ENCODE measurements around the gene PEPD.
"Not testable (repeated sequence)": the region's sequence is repeated elsewhere in the genome, so short reads cannot be mapped to it uniquely, and the experiment has no call there.

Gene PEPD

DNA sequence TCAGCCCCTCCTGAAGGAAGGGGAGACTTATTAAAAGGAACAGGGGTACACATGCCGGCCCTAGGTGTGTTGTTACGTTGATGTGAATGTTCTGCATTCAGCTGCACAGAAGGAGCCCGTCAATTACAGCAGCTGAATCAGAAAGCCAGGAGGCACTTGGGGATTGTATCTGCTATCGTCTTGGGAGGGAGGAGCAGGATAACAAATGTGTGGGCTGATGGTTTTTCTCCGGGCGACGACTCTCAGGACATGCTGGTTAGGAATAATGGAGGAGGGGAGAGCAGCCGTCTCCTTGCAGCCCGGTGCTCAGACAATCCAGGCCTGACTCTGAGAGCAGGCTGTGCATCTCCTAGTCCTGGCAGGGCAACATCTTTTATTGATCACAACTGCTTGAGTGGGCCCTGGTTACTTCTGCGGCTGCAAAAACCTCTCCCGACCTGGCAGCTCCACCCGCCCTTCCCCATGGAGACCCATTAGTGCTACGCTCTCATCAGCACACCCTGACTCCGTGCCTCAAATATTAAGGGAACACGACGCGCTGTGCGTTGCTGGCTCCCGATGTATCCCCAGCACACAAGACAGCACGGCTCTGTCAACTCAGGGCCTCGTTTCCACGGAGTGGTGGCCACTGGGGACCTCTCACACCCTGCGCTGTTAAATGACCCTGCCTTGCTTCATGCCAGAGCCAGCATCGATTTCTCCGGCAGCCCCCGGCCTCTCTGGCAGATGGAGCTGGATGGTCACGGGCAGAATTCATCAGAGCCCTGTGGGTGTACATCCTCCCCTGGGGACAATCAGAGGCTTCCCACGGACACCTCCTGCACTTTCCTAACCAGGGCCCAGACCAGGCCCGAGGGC, 25.3 kb downstream of the PEPD start:
- DNase-seq: no peak

DNA sequence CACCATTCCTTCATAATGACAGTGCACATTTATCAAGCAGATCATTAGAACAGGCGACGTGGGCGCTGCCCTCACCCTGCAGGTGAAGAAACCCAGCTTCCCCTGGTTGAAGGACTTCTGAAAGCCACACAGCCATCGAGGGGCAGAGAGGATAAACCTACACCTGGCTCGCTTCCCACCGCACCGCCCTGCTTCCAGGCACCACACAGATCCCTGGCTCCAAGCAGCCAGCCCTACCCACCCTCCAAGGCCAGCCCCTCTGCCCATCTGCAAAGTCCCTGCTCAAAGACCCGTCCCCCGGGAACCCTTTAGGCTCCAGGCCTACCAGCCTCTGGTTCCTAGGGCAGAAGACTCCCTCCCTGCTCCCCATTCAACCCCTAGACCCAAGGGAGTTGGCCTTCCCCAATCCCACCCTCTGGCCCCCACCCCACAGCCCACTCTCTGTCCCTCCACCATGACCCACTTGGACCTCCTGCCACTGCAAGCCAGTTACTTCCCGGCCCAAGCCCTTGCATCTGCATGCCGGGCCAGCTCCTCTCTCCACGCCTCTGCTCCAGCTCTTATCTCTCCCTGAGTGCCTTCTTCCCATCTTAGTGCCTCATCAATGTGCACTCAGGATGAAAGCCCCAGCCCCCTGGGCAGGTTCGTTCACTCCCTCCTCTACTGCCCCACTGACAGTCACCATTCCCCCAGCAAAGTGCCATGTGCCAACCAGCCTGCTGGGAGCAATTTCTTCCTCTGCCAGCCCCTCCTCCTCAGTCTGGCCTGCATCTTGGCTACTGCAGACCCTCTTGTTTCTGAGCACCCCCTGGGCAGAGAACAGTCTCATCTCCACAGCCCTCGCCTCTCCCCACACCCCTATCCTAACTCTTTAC, 28.0 kb downstream of the PEPD start:
- DNase-seq: no peak

DNA sequence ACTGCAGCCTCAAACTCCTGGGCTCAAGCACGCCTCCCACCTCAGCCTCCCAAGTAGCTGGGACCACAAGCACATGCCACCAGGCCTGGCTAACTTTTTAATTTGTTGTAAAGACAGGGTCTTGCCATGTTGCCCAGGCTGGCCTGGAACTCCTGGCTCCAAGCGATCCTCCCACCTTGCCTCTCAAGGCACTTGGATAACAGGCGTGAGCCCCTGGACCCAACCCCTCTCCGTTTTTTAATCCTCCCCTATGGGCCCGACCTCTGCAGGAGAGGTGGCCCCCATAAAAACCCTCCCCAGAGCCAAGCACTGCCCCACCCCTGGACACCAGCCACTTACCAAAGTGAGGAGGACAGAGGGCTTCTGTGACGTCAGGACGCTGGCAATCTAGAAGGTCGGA, 28.6 kb downstream of the PEPD start:
- DNase-seq: no peak

DNA sequence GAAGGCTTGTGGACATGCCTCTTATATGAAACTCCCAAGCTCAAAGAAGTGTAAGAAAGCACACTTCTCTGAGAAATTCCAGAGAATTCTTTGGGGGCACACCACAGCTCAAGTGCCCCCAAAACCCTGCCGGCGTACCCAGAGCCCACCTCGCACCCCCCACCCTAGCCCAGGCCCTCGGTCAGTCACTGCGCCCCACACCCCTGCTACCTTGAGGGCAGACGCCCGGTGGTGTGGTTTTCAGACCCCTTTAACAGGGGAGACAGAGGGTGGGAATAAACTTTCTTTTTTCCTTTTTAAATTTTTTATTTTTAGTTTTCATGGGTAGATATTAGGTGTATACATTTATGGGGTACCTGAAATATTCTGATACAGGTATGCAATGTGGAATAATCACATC, 29.5 kb downstream of the PEPD start:
- DNase-seq: no peak

DNA sequence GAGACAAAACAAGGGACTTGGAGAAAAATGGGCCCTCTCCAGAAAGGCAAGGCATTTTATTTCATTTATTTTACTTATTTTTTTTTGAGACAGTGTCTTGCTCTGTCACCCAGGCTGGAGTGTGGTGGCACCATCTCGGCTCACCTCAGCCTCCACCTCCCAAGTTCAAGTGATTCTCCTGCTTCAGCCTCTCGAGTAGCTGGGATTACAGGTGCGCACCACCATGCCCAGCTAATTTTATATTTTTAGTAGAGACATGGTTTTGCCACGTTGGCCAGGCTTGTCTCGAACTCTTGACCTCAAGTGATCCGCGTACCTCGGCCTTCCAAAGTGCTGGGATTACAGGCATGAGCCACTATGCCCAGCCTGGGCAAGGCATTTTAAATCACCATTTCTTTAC, 31.0 kb downstream of the PEPD start:
- not testable (repeated sequence) for DNase-seq

DNA sequence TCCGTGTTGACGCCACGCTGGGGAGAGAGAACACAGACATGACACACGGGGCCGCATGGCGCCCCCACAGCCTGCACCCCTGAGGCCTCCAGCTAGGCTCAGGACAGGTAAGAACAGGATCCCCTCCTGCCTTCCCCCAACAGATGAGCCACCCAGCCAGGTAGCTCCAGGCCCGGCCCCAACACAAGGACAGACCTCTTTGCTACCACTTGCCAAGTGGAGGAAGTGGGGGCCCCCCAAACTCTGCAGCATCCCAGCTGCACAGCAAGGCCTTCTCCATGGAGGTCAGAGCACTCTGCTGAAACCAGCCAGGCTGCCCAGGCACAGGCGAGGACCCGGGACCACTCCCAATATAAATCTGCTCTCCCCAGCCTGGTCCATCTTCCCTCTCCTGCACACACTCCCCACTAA, 31.5 kb downstream of the PEPD start:
- DNase-seq: no peak

DNA sequence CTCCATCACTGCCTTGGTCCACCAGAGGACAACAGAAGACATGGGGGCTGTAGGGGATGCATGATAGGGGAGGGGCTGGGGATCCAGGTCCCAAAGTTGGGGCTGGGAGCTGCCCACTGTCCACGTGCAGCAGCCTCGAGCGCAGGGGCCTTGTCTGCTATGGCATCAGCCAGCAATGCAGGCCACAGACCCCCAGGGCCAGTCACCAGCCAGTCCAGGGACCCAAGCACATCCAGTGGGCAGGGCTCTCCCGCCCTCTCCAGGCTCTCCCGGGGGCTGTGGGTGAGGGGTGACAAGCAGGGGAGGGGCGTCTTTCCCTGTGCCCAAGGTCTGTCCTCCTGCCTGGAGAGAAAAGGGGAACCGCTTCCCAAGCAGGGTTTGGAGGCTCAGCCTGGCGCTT, 32.8 kb downstream of the PEPD start:
- no peak for DNase-seq

DNA sequence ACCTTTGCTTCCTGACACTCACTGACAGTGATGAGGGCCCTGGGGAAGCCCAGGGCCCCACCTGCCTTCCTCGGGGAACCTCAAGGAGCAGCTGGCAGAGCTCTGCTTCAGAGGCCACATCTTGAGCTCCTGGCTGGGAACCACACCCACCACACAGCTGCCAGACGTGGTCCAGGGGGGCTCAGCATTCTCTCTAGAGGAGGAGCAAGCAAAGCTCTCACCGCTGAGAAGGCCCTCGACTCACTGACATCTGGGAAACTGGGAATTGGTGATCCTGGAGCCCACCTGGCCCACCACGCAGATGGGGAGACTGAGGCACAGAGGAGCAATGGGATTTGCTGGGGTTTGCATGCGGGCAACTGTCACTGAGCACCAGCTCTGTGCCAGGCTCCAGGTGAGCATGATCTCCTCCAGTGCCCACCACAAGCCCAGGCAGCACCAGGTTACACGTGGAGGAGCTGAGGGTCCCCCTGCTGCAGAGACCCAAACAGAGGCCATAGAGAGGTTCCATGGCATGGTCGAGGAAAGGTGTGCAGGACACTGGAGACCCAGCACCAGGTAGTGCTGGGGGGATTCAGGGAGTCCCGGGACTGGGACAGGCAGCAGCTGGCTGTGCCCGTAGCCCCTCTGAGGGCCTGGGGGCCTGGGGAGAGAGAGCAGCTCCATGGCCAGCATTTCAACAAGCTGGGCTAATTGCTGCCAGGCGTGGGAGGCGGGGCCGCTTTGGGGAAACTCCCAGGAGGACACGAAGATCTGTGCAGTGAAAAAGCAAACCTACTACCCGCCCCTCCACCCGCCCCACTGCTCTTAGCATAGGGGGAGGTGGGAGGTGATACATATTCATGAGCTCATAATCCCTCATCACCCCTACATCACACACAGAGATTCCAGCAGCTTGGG, 33.4 kb downstream of the PEPD start:
- peak; percentile 11 for DNase-seq

DNA sequence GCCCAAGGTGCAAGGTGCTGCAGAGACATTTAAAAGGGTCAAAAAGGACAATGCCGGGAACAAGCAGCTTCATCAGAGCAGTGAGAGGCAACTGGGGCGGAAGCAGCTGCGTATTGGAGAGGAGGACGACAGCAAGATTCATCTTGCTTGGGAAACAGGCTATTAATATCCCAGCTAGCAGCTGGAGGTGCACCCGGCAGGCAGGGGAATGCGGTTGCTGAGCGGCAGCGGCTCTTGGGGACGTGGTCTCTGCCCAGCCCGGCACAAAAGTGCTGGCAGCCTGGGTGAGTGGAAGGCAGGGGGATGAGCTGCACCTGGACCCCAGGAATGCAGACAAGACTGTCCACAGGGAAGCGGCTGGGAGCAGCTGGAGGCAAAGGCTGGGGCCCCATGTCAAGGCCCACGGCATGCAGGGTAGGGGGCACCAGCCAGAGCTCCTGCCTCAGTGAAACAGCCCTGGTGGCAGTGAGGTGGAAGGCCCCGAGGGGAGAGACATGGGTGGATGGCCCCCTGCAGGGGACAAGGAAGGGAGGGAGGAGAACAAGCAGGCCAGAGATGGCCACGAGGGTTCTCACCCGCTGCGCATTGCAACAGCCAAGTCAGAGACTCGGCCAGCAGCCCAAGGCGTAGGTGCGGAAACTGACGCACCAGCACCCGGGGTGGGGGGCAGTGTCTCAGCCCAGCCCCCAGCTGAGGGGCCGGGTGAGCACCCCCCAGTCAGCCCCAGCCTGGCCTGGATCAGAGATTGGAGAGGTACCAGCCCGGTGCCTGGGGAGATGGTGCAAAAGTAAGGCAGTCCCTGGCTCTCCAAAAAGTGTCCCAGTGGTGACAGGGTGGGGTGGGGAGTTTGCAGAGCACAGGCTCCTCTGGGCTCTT, 34.4 kb downstream of the PEPD start:
- no peak for DNase-seq

DNA sequence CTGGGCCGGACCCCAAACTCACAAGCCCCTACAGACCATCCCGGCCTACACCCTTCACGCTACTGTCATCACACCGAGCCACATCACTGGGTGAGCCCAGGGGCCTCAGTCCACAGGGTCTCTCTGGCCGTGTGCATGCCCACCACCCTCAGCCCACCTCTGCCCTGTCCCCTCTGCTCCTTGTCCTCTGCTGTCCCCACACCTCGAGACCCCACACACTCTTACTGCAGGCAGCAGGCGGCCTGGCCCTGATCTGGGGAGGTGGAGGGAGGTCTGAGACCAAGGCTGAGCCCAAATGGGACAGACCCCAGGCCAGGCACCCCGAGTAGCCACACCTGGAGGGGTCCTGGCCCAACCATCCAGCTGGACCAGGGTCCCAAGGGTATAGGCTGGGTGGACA, 35.2 kb downstream of the PEPD start:
- DNase-seq: no peak

DNA sequence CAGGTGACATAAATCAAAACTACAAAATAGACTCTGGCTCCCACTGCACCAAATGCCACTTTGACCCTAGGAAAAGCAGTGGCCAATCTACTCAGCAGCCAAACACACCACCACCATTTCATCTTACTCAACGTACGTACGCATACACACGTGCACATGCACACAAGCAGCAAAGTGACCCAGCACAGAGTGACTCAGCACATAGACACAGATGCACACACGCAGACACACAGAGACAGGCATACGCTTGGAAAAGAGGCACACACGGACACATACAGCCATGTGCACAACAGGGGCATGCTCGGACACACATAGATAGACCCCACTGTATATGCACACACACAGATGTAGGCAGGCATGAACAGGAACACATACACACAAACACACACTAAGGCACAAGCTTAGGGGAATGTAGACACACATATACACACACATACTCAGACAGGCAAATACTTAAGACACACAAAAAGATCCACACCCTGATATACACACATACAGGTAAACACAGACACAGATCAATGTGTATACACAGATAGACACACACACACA, 37.3 kb downstream of the PEPD start:
- no peak for DNase-seq

DNA sequence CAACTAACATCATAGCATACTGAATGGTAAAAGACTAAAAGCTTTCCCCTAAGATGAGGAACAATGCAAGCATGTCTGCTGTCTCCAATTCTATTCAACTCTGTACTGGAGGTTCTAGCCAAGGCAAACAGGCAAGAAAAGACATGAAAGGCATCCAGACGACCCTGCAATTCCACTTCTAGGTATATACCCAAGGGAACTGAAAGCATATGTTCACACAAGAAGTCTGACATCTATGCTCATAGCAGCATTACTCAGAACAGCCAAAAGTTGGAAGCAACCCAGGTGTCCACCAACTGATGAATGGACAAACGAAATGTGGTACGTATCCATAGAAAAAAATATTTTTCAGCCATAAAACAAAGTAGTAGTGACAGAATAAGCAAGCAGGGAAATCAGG, 39.1 kb downstream of the PEPD start:
- peak; percentile 39 for DNase-seq

DNA sequence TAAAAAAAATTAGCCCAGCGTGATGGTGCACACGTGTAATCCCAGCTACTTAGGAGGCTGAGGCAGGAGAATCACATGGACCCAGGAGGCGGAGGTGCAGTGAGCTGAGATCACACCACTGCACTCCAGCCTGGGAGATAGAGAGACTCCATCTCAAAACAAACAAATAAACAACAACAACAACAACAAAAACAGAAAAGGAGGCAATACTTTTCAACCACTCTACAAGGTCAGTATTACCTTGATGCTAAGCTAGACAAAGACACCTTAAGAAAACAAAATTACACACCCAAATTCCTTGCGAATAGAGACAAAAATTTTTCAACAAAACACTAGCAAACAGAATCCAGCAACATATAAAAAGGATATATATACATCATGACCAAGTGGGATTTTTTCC, 39.7 kb downstream of the PEPD start:
- no peak for DNase-seq

DNA sequence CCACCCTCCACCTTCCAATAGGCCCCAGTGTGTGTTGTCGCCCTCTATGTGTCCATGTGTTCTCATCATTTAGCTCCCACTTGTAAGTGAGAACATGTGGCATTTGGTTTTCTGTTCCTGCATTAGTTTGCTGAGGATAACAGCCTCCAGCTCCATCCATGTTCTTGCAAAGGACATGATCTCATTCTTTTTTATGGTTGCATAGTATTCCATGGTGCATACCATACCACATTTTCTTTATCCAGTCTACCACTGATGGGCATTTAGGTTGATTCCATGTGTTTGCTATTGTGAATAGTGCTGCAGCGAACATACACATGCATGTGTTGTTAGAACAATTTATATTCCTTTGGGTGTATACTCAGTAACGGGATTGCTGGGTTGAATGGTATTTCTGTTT, 42.0 kb downstream of the PEPD start:
- not testable (repeated sequence) for DNase-seq

DNA sequence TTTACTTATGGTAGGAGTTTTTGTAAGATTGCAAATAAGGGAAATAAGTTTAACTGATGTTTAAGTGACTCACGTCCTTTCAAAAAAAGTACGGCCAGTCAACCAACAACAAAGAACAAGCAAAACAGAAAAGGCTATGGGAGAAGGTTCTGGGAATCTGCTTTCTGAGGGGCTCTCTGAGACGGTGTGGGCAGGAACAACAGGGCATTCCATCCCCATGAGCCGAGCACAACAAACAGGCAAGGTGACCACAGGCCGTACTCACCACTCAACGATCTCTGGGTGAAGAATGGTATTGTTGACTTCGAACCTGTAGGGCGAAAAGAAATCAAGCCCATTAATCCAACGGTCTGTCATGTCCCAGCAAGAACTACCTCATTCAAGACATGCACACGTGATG, 43.8 kb downstream of the PEPD start:
- no peak for DNase-seq

DNA sequence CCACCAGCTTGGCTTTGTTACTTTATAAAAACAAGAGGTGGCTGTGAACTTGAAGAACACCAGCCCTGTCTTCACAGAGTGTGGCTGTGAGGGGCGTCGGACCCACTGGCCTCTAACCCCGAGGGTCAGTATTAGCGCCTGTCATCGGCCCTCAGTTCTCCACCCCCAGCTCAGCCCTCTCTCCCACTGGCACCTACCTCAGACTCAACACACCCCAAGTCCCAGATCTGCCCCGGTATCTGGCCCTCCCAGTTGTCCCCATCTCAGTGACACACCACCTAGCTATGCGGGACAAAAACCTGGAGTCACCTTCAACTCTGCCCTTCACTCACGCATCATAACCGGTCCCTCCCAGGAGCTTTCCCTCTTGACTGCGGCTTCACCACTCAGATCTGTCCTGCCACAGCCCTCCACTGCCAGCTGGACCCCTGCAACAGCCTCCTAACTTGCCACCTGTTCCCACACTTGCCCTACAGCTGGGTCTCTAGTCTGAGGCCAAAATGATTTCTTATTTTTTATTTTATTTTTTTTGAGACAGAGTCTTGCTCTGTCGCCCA, 45.4 kb downstream of the PEPD start:
- DNase-seq: no peak

DNA sequence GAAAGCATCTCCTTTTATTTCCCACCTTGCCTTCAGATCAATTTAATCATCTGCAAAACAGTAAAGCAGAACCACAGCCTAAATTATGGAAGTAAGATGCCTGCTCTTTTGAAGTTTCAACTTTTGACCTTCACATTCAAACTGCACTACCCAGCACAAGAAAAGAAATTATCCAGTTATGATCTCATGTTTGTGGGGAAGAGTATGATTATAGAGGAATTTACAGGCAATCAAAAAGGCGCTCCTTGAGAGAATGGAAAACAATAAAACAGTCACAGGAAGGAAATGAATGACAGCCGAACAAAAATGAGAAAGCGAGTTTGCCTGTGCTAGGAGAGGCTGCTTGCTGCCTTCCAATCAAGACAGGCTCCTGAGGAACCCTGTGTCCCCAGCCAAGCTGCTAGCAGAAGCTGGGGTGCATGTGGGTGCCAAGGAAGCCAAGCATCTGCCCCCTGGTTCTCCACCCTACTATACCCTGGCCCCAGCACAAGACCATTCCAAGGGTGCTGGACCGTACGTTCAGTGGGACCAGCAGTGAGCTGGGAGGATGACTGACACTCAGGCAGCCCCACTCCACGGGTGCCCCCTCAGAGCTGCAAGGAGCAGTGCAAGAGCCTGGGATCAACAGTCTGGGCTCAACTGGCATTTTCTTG, 47.8 kb downstream of the PEPD start:
- DNase-seq: peak; percentile 79

DNA sequence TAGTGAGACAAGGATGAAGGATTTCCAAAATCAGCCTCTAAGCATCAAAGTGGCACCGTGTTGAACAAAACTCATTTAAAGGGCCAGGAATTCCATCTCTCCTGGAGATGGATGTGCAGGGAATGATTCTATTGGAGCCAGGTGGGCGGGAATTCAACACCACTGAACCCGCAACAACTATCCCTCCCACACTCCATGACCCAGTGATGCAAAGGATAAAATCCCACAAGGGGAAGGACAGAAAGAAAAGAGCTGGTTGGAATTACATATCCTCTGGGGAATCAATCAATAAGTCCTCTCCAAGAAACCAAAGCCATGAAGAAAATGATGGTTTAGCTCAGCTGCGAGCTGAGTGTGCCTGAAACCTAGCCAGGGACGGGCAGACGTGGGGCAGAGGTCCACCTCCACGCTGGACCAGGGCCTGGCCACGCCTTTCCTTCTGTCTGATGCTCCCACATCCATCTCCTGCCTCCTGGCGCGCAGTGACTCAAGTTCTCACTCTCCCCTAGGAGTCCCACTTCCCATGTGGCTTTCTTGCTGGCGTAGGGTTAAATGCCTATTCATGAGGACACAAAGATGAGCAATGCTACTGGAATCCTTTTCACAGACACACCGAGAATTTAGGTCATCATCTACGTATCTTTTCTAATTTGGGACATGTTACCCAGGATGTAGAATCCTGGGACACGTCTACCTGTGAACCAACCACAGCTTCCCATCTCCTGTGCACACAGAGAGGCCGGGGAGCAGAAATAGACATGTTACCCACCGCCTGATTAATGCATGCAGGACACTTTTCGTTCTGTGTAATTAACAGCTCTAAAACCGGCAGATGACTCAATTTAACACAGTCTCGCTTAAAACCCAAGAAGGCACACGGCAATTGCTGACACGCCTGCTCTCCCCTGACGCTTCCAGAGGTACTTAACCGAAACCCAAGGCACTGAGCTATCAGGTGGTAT, 48.6 kb downstream of the PEPD start:
- DNase-seq: peak; percentile 98

DNA sequence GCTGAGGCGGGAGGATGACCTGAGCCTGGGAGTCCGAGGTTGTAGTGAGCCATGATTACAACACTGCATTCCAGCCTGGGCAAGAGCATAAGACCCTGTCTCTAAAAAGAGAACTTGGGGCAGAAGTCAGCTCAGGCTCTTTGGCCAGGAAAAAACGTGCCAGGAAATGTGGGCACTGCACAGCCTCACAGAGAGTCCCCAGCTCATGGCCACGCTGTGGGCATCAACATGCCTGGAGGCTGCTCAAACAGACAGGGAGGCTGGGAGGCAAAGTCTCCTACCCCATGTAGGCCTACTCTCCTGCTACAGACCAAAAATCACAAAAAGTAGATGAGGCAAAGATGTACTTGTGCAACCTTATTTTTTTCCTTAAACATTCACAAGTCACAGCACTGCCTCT, 49.4 kb downstream of the PEPD start:
- DNase-seq: no peak
